GM10266 (cell line): ENCODE data around the gene STPG1.
"Not testable (repeated sequence)": the region's sequence is repeated elsewhere in the genome, so short reads cannot be mapped to it uniquely, and the experiment has no call there.

Experiments used
- DNase-seq: peaks from one replicate; pipeline ENCODE4 v3.0.0; 2012; ENCODE audit errors: extremely low spot score
- CTCF ChIP-seq: IDR thresholded peaks from 2 replicates; pipeline ENCODE4 v1.5.1; 2012; ENCODE audit warnings: mild to moderate bottlenecking, low read depth; ENCODE audit not compliant: control insufficient read depth, insufficient read depth; ENCODE audit errors: missing control alignments

The STPG1 gene

GRCh38 chr1:24451746-24452145 lies 38.2 kb upstream of the STPG1 start:
- DNase-seq, result no peak
- no peak for TF ChIP-seq CTCF

- DNase-seq, result no peak
- no peak for TF ChIP-seq CTCF
These were observed 37.3 kb upstream of the STPG1 start for GRCh38 chr1:24450857-24451397.

GRCh38 chr1:24450316-24450715 lies 36.7 kb upstream of the STPG1 start:
- no peak for TF ChIP-seq CTCF

GRCh38 chr1:24446446-24446845 lies 32.9 kb upstream of the STPG1 start:
- not testable (repeated sequence) for DNase-seq

More at GRCh38 chr1:24450316-24450715, 36.7 kb upstream of the STPG1 start:
- DNase-seq, result no peak

GRCh38 chr1:24443241-24443656 lies 29.7 kb upstream of the STPG1 start:
- no peak for TF ChIP-seq CTCF
- DNase-seq, result no peak

GRCh38 chr1:24442764-24443163 lies 29.2 kb upstream of the STPG1 start:
- no peak for DNase-seq
- TF ChIP-seq CTCF, result no peak

GRCh38 chr1:24441996-24442668 lies 28.6 kb upstream of the STPG1 start:
- DNase-seq, result no peak
- TF ChIP-seq CTCF, result no peak
